Subcutaneous adipose tissue (tissue), 4 donors: ENCODE measurements around the gene ATAD3A. TPM values are rescaled to one million over a fixed set of nuclear protein-coding genes. Genes with fewer than 3 reads are reported as not detected.

Experiments
- total RNA-seq, 4 donors: library from RNA; depleted of rRNA; stranded (reverse); fragments of >200 nt; gene quantifications; one replicate each; pipeline ENCODE4 v1.1.0, GENCODE V29; 2016
- TF ChIP-seq, protein P1 (sequence below): fragments of 450-650 bp; IDR thresholded peaks from one replicate; pipeline ENCODE4 v1.5.1; 2016; ENCODE audit warnings: low read depth, mild to moderate bottlenecking, control low read depth, antibody characterized with exemption, moderate library complexity

Gene ATAD3A
- total RNA-seq, 4 donors from 2014 or later = 9.3 to 22.6 (median 12.9) TPM

DNA sequence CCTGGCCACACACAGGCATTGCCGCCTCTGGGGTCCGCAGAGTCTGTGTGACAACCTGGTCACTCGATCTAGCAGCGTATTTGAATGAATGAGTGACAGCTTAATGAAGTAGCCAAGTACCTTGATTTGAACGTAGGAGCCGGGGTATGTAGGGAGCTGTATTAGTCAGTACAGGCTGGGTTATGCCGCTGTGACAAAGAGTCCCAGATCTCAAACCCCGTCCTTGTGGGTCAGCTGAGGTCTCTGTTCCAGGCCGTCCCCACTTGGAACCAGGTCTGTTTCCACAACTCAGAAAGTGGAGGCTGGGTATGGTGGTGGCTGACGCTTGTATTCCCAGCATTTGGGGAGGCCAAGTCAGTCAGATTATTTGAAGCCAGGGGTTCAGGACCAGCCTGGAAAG lies 20.4 kb upstream of the ATAD3A start:
- TF ChIP-seq, protein P1, sequence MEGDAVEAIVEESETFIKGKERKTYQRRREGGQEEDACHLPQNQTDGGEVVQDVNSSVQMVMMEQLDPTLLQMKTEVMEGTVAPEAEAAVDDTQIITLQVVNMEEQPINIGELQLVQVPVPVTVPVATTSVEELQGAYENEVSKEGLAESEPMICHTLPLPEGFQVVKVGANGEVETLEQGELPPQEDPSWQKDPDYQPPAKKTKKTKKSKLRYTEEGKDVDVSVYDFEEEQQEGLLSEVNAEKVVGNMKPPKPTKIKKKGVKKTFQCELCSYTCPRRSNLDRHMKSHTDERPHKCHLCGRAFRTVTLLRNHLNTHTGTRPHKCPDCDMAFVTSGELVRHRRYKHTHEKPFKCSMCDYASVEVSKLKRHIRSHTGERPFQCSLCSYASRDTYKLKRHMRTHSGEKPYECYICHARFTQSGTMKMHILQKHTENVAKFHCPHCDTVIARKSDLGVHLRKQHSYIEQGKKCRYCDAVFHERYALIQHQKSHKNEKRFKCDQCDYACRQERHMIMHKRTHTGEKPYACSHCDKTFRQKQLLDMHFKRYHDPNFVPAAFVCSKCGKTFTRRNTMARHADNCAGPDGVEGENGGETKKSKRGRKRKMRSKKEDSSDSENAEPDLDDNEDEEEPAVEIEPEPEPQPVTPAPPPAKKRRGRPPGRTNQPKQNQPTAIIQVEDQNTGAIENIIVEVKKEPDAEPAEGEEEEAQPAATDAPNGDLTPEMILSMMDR = no peak

DNA sequence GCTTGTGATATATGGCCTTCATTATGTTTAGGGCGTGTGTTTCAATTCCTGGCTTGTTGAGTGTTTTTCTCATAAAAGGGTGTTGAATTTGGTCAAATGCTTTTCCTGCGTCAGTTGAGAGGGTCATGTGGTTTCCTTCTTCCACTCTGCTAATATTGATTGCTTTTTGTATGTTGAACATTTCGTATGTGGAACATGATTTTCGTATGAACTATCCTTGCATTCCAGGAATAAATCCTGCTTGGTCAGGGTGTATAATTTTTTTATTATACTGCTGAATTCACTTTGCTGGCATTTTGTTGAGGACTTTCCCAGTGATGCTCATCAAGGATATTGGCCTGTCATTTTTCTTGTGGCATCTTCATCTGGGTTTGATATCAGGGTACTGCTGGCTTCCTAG lies 4.7 kb upstream of the ATAD3A start:
- TF ChIP-seq, protein P1 = no peak

DNA sequence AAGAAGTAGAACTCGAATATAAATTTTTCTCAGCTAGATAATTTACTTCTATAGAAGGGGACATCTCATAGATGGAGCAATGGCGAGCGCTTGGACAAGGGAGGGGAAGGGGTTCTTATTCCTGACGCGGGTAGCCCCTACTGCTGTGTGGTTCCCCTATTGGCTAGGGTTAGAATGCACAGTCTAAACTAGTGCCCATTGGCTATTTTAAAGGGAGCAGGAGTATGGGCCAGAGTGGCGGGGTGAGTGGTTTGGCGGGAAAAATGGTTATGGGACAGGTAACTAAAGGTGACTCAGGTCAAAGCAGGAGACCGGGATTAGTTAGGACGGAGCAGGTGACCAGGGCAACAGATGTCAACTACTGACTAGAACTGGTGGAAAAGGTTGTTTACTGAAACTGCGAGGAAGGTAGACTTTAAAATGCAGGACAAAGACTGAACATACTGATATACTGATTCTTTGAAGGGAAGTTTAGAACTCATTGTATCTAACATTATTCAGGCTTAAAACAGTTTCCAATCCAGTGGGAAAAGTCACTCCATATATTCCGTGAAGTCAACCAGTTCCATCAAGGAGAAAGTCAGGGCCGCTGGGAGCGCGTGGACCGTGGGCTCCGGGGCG lies 940 bp upstream of the ATAD3A start:
- TF ChIP-seq, protein P1 = no peak

DNA sequence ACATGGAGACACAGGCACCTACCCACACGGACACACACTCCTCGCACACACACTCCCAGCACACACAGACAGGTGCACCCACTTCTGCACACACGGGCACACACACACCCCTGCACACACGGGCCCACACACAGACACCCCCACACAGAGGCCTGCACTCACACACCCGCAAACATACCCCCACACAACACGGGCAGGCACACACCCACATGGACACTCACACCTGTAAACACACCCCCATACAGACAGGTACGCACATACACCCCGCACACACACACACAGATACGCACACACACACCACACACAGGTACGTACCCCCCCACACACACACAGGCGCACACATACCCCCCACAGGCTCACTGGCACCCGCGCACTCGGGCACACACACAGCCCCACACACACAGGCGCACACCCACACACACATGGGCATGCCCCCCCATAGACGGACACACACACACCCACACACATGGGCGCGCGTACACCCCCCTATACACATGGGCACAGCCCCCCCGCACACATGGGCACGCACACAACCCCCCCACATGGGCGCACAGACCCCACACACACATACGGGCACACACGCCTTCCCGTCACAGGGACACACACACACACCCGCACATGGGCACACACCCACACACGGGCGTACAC lies 6.1 kb downstream of the ATAD3A start:
- TF ChIP-seq, protein P1 = no peak

DNA sequence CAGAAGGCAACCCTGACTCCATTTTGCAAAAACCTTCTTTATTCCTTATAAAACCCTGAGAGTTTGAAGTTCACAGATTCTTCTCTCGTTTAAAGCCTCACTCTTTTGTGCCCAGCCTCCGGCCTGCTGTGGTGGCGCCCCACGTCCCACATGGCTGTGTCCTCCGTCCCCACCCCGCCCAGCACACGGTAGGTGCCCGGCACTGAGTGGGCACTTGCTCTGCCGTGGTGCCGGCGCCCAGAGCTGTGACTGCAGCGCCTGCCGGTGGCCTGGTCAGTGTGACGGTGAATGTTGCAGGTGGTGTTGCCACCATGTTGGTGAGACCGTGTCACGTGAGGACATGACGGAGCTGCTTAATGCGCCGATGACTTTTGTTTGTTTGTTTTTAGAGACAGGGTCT lies 9.4 kb downstream of the ATAD3A start:
- TF ChIP-seq, protein P1 = no peak

DNA sequence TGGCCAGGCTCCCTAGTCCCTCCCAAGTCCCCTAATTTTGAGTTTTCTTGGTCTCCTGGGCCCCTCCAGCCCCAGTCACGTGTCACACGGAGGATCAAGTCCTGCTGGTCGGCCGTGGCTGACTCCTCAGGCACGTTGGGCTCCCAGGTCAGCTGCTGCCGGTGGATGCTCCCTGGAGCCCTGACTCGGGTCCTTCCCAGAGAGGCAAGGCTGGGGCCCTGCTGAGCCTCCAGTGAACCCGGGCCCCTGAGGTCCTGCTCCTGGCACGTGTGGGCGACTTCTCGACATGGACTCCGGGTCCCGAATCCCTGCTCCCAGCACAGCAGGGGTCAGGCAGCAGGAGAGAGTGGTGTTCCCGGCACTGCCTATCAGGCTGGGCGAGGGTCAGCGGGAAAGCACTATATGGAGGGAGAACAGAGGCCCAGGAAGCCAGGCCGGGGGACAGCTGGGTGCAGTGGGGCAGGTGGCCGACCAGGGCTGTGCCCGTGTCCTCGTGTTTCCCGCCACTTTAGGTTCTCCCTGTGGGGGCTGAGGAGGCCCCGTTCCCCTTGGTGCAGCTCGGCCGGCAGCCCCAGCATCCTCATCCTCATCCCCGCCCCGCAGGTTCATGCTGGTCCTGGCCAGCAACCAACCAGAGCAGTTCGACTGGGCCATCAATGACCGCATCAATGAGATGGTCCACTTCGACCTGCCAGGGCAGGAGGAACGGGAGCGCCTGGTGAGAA lies 15.3 kb downstream of the ATAD3A start:
- TF ChIP-seq, protein P1 = no peak
